DMS53 treated with DMSO at 0.1 percent for 48 hours (cell line): ENCODE data around the gene CHST11.

Experiments used
- DNase-seq: peaks from one replicate; lab custom pipeline; 2025; ENCODE audit not compliant: unreplicated experiment; lab: John Stamatoyannopoulos, UW

Gene CHST11

DNA sequence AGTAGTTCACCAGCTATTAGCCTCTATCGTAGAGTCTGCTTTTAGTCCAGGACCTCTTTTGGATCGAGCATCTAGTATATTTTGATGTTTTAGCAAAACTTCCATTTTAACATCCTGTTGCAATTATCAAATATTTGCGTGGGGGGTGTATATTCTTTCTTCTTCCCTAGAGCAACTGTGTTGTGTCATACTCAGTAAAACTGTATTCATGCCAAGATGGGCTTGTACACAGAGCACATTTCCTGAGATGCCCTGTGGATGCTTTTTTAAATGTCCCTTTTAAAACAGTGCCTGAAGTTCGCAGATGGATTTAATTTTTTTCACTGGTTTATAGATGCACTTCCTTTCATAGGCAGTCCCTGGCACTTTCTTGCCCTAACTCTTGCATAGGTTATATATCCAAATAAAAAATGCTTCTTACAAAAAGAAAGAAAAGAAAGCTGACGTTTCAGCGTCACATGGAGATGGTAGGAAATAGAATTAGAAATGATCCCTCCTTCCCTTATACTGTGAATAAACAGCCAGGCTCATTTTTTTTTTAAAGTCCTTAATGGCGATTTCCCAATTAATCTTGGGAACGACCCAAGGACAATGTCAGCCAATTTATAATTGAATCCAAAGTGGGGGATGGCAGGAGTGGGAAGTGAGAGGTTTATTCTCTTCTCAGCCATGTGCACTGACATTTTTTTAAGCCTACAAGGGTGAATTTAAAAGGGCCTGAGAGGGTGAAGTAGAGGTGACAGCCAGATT lies 254.4 kb downstream of the CHST11 start:
- DNase-seq: no peak

DNA sequence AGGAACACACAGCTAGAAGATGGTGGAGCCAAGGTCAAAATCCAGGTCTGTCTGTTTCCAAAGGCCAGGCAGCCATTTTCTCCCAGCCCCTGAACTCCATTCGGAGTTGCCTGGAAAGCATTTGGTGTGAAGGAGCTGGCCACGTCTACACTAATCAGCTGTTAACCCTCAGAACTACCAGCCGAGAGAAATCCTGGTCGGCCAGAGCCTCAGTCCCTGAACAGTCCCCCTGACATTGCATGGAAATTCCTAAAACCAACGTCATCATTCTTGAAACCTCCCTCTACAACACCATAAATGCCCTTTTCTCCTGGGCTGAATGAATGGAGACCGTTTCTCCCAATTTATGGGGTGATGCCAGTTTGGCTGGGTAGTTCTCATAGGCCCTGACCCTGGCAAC lies 255.7 kb downstream of the CHST11 start:
- DNase-seq: no peak

DNA sequence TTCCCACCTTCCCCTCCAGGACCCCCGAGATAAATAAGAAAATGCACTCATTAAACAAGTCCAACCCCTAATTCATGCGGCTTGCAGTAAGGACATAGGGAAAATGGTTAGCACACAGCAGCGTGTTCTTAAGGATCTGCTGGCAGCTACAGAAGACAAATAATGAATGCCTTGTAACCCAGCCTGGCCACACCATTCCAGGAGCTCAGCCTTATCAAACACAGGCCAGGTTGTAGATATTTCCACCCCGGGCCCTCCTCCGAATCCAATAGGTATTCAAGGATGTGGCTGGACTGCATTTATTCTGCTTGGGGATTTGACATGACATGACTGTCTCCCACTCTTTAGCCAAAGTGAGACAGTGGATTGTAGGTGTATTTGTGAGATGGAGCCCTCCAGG lies 256.2 kb downstream of the CHST11 start:
- no peak for DNase-seq

DNA sequence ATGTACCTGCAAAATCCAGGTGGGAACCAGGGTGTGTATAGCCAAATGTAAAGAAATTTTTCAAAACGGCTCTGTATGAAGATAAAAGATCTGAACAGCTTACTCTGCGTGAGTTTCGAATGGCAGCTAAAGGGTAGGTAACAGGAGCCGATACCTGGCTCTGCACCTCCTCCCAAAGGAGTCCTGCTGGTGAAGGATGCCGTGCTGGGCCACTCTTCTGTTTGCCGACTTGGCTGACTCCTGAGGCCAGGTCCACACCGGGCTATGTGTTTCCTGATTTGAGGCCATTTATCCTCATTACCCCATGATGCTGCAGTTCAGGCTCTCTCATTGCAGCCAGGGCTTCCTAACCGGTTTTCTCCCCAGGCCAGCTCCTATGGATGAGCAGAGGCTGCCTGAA lies 256.7 kb downstream of the CHST11 start:
- DNase-seq: no peak

DNA sequence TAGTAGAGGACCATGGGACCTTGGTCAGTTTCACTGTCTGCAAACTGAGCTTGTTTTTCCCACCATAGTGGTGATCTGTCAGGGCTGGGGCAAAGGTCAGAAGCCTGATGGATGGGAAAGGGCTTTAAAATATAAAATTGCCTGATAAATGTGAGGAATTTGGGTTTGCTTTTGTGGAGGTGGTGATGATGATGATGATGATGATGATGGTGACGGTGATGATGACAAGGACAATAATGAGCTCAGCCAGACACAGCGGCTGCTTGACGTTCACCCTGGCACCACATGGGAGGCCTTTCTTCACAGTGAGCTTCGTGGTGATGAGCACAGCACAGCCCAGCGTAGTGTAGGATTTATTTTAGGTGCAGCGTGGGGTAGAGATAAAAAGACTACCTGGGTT lies 257.6 kb downstream of the CHST11 start:
- no peak for DNase-seq

DNA sequence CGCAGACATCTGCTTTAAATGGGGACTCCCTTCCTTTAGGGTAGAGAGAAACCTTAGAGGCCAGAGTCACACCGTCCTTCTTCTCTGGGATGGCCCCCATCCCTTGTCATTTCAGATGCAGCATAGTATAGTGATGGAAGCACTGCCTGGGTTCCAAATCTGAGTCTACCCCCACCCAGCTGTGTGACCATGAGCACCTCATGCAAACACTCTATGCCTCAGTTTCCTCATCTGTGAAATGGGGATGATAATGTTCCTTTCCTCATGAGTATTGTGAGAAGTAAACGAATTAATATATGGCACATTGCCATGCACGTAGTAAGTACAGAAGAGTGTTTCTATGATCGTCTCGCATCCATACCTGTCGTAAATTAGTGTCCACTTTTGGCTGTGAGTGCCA lies 259.4 kb downstream of the CHST11 start:
- DNase-seq: no peak

DNA sequence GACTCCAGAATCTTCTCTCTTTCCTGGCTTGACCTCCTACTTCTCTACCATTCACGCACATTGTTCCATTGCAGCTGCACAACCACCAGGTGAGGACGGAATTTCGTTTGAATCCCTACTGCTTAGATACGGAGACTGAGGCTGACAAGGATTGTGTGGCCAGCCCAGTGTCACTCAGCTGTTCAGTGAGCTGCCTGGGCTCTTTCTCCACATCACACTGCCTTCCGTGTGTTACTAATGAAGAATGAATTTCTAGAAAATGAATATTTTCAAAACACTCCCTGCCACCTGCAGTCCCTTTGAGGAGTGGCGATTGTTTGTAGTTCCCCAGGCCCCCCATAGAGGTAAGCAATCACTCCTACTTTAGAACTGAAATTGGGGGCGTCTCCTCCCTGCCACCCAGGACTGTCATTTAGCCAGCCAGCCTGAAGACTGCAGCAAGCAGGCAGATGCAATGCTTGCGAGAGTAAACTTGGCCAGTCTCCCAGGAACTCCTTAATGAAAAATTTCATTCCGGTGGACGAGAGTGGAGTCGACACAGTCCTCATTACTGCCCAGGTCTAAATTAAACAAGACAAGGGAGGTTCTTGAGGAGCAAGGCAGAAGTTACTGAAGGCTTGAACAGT lies 261.7 kb downstream of the CHST11 start:
- DNase-seq: no peak

DNA sequence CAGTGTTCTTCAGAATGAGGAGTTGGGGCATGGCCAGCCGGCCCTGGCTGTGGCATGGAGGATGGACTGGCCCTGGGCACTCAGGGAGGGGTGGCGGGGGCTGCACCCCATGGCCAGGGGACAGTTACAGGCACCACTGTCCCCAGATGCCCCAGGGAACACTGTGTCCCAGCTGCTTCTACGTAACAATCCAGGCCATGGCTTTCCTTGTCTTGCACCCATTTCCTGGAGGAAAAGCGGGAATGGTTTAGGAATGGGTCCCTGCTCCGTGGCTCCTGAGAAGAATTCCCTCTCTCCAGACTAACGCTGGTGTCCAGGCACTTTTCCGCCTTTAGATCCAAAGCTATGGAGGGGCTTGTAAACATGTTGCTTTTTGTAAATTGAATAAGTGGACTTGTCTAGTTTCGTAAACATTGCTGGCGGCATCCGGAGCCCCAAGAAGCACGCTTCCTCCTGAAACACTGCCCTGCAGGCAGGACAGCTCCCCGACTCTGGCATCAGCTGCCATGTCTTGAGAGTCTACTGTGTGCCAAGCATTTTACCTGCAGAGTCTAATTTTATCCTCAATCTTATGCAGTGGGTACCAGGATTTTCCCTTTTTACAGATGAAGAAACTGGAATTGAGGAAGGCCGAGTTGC lies 263.1 kb downstream of the CHST11 start:
- no peak for DNase-seq

DNA sequence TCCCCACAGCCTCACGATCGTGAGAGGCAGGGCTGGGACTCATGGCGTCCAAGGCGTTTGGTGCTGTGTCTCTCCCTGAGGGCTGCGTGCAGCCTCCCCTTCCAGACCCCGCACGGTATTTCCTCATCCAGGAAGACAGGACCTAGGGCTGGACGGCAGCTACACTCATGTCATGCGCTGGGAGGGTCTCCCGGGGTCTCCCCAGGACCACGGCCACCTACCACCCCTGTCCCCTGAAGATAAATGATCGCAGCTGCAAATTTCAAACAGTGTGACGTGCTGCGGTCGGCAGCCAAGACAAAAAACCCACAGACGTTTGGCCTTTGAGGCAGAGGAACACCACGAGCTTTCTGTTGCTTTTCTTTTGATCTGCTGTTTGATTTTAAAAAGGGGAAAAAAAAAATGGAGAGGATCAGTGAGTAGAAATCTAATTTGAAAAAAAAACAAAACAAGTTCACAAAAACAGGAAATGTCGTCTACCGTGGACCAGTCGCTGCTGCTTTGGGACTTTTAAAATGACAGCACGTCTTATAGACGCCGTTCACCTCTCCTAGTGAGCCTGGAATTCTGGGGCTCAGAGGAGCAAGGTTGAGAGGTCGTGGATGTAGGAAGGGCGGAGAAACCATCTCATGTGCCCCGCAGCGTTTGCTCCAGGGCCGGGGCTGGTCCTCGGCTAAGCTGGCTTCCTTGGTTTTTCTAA lies 263.7 kb downstream of the CHST11 start:
- DNase-seq: no peak

DNA sequence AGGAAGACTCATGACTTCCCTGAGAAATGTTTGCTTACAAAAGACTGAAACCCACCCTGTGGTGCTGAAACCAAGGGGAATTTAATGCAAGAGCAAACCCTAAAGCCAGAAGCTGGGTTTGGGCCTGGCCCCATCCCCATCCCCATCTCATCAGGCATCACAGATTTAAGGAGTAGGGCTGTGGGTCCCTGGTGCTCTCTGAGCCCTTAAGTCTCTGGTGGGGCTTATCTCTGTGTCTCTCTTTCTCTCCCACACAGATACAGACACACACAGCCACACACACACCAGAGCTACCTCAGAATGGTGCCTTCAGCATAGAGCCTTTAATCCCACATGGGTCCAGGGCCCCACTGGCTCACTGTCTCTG lies 264.3 kb downstream of the CHST11 start:
- no peak for DNase-seq

DNA sequence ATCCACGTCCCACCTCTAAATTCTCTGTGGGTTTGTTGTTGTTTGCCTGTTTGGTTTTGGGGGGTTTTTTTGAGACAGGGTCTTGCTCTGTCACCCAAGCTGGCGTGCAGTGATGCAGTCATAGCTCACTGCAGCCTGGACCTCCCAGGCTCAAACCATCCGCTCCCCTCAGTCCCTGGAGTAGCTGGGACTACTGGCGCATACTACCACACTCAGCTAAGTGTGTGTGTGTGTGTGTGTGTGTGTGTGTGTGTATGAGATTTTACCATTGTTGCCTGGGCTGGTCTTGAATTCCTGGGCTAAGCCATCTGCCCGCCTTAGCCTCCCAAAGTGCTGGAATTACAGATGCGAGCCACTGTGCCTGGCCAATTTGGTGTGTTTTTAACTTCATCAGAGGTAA lies 265.2 kb downstream of the CHST11 start:
- DNase-seq: no peak

DNA sequence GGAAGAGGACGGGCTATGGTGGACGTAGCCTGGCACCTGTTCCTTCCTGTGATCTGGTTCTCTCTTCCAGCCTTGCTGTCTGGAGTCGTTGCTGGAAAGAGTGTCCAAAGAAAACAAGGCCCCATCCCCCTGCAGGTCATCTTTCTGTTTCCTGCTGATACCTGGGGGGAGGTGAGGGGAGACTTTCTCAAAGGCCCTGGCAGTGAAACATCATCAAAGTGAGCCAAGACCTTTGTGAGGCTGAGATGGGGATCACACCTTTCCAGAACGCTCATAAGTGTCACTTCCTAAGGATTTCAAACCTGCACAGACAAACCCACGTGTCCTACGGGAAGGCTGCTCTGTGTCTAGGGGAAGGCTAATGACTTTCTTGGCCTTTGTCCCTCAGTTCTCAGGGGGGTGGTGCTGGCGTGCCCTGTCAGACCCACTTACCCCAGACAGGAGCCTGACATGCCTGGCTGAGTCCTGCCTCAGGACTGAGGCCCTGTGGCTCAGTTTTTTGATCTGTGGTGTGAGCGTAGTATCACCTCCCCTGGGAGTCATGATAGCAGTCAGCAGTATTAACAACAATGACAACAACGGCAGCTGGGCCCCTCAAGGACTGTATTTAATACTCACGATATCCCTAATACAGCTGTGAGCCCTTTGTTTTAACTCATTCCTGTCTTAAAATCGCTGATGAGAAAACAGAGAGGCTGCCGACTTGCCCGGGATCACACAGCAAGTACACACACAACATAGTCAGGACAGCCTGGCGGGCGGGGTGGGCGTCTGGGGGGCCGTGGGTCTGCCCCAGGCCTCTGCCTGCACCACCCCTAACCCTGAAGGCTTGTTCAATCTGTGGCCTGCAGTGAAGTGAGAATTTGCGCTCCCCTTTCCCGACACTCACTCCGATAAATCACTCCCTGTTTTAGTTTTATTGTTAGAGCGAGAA lies 266.1 kb downstream of the CHST11 start:
- DNase-seq: no peak

DNA sequence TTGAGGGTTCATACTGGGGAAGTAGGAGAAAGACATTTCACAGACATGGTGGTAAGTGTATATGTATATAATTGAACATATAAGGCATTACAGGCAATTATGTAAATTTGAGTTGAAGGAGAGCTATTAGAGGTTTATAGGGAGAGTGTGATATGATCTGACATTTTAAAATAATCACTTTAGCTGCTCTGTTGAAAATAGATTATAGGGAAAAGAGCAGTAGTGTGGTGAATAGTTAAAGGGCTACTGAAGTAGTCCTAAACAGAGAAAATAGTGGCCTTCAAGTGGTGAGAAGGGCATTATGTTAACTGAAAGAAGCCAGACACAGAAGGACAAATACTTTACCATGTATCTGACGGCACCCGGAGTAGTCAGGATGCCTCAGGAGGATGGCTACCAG lies 267.1 kb downstream of the CHST11 start:
- no peak for DNase-seq

DNA sequence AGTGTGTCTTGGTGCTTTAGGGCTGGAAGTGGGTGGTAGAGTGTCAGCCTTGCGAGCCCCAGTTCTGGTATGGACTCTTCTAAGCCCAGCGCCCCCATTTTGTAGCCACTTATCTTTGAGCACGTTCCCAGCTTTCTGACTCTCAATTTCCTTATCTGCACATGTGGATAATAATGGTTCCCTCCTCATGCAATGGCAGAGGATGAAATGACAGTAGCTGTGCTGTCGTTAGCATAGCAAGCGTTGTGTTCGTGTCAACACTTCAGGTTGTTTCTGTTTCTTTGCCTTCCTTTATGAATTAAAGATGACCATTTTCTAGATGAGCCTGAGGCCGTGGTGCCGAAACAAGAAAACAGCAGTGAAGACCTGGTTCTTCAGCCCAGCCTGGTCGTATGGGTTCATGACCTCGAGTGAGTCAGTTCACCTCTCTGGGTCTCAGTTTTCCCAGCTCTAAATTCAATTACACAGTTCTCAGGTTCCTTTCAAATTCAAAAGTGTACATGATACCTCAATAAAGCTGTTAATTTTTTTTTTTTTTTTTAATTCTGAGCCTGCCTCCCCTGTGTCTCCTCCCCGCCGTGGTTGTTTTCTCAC lies 268.3 kb downstream of the CHST11 start:
- no peak for DNase-seq

DNA sequence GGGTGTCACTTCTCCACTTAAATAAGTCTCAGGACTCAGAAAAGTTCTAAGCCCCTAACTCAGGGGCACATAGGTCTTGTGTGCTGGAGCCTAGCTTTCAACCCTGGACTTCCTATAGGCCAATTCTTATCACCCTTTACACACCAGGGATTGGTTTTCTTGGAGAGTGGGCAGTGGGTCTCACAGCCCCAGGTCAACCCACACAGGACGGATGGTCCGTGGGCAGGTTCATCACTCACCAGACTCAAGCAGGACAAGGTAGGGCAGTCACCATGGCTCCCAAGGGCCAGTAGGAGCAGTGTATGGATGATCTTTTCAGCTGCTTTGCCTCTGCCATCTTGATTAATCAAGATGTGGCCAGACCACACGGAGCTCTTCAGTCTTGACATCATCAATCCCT lies 268.9 kb downstream of the CHST11 start:
- DNase-seq: no peak

DNA sequence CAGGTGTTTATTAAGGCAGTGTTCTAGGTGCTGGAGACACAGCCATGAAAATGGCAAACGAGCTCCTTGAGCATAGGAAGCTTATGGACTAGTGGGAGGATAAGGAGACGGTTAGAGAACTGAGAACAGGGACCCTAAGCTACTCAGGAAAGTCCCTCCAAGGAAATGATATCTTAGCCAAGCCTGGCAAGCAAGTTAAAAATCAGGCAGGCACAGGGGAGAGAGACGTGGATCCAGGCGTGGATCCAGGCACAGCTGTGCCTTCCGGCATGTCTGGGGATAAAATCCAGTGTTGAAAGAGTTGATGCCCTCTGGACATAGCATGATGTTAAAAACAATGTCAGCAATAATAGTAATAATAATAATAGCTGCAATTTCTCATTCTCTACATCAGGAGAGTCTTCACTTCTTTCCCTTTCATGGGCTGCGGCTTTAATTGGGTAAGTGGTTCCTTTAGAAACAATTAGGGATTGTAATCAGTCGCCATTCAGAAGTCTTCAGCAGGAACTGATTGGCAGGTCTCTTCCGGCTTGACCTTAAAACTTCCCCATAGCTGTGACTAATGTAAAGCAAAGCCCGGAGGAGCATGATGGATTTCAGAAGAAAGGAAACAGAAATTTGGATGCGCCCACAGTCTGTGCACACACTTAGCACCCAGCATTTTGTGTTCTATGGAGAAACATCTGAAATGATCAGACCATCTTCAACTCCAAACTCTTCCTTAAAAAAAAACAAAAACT lies 271.1 kb downstream of the CHST11 start:
- no peak for DNase-seq

DNA sequence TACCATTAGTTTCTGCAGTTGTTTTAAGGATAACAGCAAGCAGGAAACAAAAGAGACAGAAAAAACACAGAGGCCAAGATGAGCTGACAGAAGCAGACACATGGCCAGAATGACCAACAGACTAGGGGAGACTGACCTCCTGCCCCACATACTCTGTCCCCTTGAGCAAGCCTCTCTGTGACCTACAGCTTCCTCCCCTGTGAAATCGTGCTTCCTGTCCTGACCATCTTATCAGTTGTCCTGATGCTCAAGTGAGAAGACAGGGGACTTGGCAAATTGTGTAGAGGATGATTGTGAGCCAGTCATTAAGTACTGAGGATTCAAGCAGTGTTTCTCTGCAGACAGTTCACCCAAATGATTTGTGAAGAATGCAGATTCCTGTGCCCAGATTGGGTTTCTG lies 272.3 kb downstream of the CHST11 start:
- DNase-seq: no peak

DNA sequence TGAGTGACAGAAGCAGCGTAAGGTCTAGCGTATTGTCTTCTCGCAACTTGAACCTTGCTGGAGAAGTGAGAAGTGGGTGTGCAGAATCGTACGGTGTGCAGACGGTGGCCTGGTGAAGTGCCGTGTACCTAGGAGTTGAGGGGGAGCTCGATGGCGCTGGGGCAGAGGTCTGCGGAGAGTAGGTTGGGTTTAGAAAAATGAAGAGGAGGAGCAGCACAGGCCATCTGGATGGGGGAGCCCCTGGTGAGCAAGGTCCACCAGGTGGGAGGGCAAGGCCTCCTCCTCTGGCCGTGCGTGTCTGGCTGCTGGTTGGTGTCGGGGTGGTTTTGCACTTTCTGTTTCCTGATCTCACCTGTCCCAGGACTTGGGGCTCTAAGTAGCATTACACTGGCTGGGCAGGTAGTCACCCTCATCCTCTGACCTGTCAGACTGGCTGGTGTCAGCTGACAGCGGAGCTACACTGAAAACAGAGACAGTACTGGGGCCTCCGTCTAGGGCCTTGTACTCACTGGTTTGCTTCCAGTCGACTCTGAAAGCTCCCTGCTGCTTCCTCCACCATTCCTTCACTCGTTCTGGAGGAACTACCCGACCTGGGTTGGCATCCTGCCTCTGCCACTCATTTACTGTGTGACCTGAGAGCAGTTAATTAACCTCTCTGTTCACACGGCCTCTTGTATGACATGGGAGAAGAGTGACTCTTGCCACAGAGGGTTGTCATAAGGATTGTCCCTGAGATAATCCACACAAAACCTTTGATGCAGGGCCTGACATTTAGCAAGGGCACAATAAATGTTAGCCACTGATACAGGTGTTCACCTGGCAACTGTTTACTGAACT lies 273.1 kb downstream of the CHST11 start:
- no peak for DNase-seq

DNA sequence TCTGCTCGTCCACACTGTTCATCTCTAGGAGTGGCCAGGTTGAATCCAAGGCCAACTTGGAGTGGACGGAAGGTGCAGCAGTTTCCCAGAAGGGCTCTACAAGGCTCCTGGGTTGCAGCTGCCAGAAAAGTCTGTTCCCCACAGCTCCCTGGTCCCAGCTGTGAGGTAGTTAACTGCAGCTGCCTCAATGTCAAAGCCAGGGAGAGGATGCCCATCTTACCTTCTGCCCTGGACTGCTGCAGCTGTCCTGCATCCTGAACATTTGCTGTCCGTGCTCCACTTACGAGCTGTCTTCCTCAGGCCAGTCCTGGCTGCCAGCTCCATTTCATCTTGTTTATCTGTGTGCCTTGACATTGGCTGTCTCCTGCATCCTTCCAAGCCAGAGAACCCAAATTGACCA lies 274.0 kb downstream of the CHST11 start:
- DNase-seq: no peak
